Gastrocnemius medialis (tissue), 4 donors: Measurements from ENCODE around the gene PTH1R.

Experiments
- POLR2A ChIP-seq, 2 donors: fragments of 450-650 bp; IDR thresholded peaks; one replicate each; pipeline ENCODE4 v1.6.1; 2017; ENCODE audit warnings: antibody characterized with exemption in 2 of 2, mild to moderate bottlenecking in 2 of 2, moderate library complexity in 2 of 2
- TF ChIP-seq, protein P1 (sequence below), 5 experiments: fragments of 450-650 bp in 3 of 5; fragments of 200-600 bp in 2 of 5; sonication (generic) in 2 of 5; IDR thresholded peaks in 4 of 5; conservative IDR thresholded peaks in 1 of 5; 1 replicate in 4 of 5; 2 replicates in 1 of 5; pipeline ENCODE4 v1.5.1; 2016 to 2019; ENCODE audit warnings: antibody characterized with exemption in 5 of 5, mild to moderate bottlenecking in 3 of 5, moderate library complexity in 3 of 5

DNA sequence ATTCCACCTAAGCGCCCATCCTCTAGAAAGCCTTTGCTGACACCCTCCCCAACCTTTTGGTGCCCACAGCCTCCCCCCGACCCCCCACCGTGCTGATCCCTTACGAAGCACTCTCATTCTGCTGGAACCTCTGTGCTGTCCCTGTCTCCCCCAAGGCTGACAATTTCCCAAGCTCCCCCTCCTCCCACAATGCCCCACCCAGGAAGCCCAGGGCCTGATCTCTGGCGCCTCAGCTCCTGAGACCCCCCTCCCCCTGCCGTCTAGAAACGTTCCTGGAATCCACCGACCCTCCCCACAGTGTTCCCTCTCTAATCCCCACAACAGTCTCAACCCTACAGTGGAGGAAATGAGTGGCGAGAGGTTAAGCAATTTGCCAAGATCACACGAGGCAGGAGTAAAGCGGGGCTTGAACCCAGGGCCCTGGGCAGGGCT, 32.6 kb upstream of the PTH1R start:
- TF ChIP-seq, protein P1, sequence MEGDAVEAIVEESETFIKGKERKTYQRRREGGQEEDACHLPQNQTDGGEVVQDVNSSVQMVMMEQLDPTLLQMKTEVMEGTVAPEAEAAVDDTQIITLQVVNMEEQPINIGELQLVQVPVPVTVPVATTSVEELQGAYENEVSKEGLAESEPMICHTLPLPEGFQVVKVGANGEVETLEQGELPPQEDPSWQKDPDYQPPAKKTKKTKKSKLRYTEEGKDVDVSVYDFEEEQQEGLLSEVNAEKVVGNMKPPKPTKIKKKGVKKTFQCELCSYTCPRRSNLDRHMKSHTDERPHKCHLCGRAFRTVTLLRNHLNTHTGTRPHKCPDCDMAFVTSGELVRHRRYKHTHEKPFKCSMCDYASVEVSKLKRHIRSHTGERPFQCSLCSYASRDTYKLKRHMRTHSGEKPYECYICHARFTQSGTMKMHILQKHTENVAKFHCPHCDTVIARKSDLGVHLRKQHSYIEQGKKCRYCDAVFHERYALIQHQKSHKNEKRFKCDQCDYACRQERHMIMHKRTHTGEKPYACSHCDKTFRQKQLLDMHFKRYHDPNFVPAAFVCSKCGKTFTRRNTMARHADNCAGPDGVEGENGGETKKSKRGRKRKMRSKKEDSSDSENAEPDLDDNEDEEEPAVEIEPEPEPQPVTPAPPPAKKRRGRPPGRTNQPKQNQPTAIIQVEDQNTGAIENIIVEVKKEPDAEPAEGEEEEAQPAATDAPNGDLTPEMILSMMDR (IDR thresholded peaks at IDR 0.05 in 4 of 5, conservative IDR thresholded peaks at IDR 0.05 in 1 of 5), result no peak
- no peak for TF ChIP-seq POLR2A (IDR thresholded peaks at IDR 0.05)
